CD4-positive, alpha-beta T cell treated with Interleukin-2 at 100 ng/mL for 4 hours (primary cell): ENCODE data around the gene MYO3B.
"Not testable (repeated sequence)": the region's sequence is repeated elsewhere in the genome, so short reads cannot be mapped to it uniquely, and the experiment has no call there.

Experiments used
- DNase-seq: peaks from one replicate; pipeline ENCODE4 v3.0.0-alpha.2; 2020; ENCODE audit warnings: low spot score

The MYO3B gene

DNA sequence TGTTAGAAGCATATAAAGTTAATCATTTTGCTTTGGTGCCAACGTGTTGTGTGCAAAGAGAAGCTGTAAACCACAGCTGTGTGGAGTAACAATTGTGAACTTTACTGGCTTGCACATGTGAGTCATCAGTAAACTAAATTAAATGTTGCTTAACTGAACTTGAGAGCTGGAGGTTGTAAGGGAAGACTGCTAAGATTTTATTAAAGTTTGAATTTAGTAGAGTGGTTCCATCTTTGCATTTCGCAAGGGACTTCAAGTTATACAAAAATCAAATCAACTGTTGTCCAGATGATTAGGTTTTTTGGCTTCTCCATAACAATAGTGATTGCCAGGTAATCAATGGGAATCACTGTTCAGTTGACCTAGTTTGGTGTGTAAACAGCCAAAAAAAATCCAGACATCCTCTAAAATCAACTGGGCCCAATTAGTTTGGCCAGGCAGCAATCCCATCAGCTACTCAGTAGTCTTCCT, 247.4 kb downstream of the MYO3B start:
- no peak for DNase-seq

DNA sequence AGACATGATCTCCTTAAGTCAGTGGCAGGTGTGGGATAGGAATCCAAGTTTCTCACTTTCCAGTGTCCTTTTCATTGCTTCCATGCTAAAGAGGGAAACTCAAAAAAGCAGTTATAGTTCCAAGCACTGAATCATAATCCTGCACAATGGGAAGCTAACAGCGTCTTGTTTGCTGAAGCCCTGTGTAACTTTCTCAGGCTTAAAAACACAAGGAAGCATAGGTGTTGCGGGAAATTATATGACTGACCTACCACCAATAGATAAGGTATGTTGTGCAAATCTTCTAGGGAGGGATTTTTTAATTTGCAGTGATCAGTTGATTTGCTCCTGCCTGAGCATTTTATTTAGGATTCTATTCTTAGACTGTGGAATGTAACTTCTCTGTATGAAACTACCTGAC, 250.9 kb downstream of the MYO3B start:
- DNase-seq = no peak

DNA sequence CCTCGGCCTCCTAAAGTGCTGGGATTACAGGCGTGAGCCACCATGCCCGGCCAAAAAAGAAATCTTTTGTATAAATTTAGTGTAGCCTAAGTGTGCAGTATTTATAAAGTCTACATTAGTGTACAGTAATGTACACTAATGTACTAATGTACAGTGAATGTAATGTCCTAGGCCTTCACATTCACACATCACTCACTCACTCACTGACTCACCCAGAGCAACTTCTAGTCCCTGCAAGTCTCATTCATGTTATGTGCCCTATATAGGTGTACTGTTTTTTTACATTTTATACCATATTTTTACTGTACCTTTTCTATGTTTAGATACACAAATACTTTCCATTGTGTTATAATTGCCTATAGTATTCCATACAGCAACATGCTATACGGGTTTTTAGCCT, 254.9 kb downstream of the MYO3B start:
- DNase-seq = no peak

DNA sequence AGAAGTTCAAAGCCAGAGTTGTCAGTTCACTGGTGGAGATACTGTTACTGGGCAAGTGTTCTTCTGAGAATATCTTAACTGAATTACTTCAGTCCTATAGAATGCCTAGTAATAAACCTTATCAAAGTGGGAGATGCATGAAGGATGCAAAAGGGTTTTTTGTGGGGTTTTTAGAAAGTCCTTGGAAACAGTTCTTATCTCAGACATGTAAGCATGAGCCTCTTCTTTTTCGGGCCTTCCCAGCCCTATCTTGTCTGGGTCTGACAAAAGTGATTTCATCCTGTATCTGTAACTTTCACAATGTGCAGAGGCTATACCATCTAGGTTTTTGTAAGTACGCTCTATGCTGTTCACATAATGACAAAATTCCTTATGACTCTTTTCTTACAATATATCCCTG, 255.5 kb downstream of the MYO3B start:
- no peak for DNase-seq

DNA sequence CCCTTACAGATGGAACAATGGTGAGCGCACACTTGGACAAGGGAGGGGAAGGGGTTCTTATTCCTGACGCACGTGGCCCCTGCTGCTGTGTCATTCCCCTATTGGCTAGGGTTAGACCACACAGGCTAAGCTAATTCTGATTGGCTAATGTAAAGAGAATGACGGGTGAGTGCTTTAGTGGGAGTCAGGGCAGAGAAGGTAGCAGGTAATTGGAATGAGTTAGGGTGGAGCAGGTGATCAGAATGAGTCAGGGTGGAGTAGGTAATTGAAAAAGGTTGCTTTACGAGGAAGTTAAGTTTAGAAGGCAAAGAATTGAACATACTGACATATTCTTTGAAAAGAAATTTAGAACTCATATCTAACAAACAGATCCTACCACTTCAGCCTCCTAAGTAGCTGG, 256.4 kb downstream of the MYO3B start:
- not testable (repeated sequence) for DNase-seq

DNA sequence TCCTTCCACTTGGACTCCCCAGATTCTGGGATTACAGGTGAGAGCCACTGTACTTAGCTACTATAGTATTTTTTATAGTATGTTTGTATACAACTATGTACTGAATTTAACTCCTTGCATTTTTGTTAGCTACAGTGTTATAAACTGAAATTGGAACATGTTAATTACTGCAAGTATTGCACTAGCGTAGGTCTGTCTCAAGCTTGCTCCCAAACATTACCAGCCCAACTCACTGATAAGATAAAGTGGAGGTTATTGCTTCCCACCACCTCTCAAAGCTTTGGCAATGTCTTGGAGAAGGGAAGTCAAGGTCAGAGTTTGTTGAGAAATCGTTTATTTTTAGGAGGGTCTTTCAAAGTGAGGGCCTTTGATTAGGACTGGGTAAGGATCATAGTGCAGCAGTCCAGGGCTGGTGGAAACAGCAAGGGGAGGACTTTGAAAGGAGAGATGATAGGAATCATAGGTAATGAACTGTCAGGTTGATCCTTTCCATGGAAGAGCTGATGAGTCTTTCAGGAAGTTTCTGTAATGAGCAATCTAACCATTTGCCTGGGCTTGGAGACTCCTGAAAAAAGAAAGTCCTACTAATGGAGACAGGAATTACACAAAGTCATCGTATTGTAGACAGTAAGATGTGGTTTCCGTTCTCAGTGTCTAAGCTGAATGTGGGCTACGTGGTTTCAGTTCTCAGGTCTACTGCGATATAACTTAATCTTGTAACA, 257.1 kb downstream of the MYO3B start:
- peak; percentile 11 for DNase-seq

DNA sequence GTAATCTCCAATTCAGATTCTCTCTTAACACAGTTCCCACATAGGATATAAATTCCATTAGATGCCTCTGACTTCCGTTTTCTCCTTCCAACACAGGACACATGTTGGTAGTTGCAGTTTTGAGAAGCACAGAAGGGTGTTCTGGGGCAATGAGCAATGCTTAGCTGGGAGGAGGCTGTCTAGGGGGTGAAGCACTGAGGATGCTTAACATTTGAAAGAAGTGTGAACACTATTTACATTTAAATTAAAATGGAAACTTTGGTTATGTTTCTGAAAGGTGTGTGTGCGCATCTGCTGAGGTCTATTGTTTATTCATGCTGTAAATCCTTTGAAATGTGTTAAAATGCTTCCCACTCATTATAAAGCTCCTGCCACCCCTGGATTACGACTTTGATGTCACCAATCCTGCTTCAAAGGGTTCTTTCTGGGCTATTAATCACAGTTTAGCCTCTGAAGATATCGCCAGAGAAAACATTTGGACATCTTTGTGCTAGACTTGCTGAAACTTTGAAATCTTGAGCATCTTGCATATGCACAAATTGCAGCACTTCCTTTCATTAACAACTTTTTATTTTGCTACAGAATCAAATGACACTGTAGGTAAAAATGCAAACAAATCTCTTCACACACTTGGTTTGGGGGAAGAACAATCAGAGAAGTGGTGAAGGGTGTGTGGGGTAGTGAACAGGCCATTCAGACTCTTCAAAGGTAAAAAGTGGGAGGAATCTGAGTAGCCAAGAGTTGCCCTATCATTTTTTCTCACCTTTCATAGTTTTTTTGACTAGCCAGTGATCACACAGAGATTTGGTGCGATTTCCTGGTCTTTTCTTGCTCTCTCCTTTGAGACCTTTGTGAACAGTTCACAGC, 258.4 kb downstream of the MYO3B start:
- DNase-seq = no peak

DNA sequence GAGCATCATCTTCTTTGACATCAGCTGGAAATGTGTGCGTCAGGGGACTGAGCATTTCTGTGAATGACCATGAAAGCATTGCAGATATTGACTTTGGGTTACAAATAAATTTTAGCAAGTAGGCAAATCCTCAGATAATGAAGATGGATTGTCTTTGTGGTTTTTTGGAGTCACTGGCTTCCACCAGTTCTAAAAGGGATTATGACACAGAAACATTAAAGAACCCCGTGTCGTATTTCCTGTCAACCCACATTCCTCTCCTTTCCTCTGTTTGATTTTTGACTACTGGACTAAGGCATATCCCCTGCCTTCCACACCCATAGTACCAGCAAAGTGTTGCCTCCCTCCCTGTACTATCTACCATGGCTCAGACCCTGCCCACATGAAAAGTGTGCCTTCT, 268.1 kb downstream of the MYO3B start:
- no peak for DNase-seq

DNA sequence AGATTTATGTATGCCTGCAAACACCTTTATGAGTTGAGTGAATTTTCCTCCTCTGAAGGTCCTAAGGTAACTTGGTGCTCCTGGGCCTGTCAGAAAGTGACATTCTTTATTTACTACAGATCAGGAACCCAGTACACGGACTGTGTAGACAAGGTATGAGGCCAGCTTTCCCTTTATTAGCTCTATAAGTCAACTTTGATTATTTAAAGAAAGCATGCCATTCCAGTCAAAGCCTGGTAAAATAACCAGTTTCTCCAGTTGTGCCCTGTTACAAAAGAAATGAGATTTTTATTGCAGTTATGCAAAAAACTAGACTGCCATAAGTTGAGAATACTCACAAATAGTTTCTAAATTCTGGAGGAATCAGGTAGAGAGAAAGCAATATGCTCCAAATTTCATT, 271.1 kb downstream of the MYO3B start:
- DNase-seq = no peak

DNA sequence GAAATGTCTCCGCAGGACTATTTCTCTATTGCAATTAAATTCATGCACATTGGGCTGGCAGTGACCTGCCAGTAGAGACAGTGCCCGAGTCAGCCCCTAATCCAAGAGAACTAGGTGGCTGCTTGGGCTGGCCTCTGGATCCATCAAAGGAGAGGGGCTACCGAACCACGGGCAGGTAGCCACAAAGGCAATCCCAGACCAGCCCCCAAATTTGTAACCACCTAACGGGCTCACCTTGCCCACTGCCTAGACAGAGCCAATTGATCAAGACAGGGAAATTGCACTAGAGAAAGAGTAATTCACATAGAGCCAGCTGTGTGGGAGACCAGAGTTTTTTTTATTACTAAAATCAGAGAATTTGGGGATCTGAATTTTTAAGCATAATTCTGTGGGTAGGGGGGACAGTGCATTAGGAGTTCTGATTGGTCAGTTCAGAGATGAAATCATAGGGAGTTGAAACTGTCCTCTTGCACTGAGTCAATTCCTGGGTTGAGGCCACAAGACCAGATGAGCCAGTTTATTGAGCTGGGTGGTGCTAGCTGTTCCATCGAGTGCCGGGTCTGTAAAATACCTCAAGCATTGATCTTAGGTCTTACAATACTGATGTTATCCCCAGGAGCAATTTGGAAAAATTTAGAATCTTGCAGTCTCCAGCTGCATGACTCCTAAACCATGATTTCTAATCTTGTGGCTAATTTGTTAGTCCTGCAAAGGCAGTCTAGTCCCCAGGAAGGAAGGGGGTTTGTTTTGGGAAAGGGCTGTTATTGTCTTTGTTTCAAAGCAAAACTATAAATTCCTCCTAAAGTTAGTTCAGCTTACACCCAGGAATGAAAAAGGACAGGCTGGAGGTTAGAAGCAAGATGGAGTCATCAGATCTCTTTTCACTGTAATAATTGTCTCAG, 276.8 kb downstream of the MYO3B start:
- no peak for DNase-seq

DNA sequence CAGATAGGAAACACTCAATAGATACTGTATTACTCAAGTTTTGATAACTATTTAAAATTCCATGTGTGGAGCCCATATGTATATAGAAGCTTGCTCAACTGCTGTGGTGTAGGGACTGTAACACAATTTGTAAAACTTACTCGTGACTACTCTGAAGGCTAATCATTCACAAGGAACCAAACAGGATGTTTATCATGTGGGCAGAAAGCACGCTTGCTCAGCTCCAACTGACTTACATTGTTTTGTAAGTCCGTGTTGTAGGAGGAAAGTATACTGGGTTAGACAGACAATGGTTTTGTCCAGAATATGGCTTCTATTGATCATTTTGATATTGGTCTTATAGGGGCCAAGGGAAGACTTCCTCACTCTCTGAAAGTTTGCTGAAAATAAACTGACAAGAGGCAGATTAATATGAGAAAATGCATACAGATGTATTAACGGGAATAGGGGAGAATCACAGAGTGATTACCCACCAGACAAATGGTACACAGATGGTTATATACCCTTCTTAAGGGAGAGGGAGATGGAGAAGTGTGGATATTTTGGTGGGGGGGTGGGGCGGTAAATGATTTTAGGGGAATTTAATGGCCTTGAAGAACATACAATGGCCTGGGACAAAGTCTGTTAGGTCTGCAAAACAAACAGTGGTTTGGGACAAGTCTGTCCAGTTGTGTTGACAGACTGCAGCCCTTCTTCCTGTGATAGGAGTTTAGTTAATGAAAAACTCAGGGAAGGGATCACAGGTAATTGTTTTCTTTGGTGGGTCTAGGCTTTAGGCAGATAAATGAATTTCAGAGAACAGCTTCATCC, 277.9 kb downstream of the MYO3B start:
- no peak for DNase-seq

DNA sequence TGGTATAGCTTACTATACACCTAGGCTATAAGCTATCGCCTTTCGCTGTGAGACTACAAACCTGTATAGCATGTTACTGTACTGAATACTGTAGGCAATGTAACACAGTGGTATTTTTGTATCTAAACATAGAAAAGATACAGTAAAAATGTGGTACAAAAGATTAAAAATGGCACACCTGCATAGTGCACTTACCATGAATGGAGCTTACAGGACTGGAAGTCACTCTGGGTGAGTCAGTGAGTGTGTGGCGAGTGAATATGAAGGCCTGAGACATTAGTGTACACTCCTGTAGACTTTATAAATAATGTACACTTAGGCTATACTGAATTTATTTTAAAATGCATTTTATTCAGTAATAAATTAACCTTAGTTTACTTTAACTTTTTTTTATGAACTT, 279.0 kb downstream of the MYO3B start:
- DNase-seq = no peak

DNA sequence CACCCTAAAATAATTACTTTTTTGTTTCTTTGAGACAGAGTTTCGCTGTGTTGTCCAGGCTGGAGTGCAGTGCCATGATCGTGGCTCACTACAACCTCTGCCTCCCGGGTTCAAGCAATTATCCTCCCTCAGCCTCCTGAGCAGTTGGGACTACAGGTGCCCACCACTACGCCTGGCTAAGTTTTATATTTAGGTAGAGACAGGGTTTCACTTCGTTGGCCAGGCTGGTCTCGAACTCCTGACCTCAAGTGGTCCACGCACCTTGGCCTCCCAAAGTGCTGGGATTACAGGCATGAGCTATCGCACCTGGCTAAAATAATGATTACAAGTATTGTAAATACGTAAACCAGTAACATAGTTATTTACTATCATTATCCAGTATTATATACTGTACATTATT, 279.8 kb downstream of the MYO3B start:
- DNase-seq = no peak

DNA sequence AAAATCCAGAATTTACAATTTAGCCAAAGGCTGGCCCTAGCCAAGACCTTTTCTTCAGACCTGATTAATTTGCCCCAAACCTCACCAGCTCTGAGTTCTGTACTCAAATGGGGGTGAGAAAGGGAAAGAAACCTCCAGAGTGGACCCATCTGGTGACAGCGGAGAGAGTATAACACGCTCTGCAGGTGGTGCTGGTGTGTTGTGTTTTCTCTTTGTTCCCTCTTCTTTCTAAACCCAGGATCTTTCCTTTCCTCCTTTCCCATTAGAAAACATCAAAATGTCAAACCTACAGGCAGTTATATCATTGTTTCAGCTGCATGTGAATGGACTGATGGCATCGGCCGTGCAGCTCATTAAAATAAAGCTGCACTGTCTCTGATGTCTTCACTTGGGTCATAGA, 283.9 kb downstream of the MYO3B start:
- DNase-seq = no peak

DNA sequence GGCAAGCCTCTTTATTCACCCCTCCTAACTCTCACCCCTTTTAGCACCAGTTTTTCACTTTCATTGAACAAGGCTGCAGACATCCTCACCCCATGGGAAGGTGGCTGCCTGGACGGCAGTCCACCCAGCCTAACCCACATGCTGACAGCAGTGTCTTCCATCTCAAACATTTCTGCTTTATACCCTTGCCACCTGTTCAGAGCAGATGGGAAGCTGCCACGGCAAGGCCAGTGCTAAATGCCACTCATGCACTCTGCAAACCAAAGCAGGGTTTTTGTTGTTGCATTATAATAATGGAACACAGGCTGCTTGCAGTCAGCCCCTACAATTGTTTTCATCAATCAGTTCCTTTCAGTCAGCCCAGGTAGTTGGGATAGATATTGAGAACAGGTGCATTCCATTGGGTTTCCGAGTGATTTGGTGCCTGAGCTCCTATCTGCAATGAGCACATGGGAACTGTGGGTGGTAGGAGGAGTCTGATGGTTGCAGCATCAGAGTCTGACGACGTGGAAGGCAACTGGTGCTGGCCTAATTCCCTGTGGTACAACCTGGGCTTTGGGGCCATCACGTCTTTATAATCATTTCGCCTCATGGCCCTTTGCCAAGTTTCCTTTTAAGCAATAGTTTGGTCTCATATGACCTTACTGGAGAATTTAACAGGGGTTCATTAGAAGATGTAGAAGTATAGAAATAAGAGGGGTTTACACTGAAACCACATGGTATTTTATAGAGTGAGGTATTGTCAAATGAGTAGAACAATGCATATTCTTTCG, 284.7 kb downstream of the MYO3B start:
- no peak for DNase-seq

DNA sequence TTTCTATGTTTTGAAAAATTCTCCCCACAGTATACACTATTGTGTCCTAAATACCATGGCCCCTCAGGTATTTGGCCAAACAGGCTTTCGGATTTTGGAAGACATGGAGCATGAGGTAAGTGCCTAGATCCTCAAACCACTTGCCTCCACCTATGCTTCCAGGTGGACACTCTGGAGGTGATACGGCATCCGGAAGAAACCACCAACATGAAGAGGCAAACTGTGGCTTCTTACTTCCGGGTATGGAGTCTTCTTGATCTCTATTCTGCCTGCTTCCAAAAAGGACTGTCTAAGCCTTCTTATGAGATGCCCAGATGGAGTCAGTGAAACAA, 285.2 kb downstream of the MYO3B start:
- no peak for DNase-seq

DNA sequence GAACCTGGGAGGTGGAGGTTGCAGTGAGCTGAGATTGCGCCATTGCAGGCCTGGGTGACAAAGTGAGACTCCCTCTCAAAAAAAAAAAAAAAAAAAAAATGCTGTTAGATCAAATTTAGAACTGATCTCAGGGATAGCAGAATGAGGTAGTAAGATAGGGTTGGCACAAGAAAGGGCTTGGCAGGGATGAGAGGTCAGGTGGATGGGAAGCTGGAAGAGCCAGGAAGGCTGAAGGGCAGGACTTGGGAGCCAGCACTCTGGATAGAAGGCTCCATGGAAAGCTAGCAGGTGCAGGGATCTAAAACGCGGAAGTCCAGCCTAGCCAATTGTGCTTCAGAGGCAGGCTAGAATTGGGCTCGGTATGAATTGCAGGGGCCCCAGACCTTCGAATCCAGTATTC, 286.3 kb downstream of the MYO3B start:
- no peak for DNase-seq

DNA sequence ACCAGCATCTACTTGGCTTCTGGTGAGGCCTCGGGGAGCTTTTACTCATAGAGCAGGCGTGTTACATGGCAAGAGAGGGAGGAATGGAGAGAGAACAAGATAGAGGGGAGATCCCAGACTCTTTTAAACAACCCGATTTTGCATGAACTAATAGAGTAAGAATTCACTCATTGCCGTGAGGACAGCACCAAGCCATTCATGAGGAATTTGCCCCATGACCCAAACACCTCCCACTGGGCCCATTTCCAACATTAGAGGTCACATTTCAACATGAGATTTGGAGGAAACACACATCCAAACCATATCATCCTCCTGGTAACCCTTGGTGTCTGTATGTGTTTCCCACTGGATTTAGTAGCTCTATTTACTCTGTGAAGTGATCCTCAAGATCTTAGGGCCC, 287.3 kb downstream of the MYO3B start:
- DNase-seq = no peak

DNA sequence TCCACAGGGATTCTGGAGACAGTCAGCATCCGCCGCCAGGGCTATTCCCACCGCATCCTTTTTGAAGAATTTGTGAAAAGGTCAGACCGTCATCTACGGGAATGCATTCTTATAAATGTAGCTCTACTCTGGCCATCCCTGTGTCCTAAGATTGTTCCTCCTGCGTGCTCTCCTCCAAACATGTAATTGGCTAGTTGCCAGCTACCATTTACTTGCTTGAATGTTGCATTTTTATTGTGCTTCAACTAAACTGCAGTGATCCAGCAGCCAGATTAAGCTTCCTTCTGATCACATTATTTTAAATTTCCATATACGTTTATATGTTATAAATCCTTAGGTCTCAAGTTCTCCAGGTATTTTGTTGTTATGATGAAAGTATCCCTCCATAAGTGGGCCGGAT, 288.7 kb downstream of the MYO3B start:
- DNase-seq = no peak

DNA sequence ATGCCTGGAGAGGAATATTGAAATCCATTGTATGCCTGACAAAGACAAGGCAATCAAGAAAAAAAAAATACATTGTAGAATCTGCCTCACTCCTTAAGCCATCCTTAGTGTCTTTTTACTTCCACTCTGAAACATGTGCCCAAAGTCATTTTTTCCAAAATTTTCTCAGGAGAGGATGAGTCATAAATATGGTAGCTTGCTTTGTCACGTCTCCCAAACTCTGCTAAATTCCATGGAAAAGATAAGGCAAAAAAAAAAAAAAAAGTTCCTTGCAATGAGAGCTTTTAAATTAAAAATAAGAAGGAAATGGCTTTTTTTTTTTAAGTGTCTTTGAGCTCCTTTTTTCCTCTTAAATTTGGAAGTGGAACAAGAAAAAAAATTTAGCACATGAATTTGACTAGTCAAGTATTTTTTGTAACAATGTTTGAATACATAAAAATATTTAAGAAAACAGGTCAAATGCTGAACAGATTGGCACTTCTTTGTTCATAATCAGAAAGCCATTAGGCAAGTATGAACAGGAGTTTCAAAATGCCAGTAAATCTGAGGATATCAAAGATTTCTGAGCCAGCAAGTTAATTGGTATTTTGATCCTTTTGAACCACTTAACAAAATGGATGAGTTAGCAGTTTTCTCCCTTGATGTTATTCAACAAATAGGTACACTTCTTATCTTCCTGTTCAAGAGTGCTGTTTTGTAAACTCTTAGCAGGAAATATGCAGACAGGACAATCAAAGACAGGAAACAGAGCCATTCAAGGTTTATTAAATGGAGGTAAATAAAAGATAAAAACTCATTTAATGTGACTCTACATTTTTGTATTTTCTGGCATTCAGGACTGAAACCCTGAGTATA, 289.8 kb downstream of the MYO3B start:
- no peak for DNase-seq
